DMS79 (cell line): ENCODE measurements around the gene SLC25A39.
A peak's percentile ranks its signal among the peaks of the same experiment; 100 is the strongest.
"Not testable (repeated sequence)": the region's sequence is repeated elsewhere in the genome, so short reads cannot be mapped to it uniquely, and the experiment has no call there.

Experiments used
- DNase-seq: peaks from one replicate; lab custom pipeline; 2025; lab: John Stamatoyannopoulos, UW

Gene SLC25A39

GRCh38 chr17:44324571-44325275 lies at the start of gene SLC25A39:
Gene SLC25A39 (minus strand): TSS chr17:44324823. CDS start chr17:44323562, 1,261 bp downstream.
- DNase-seq: peak; percentile 73

GRCh38 chr17:44372036-44372435 lies 47.4 kb upstream of the SLC25A39 start:
- DNase-seq: no peak

GRCh38 chr17:44369414-44370023 lies 44.9 kb upstream of the SLC25A39 start:
- not testable (repeated sequence) for DNase-seq

- not testable (repeated sequence) for DNase-seq
These were observed 44.0 kb upstream of the SLC25A39 start for GRCh38 chr17:44368391-44369243.

- DNase-seq: no peak
These were observed 42.8 kb upstream of the SLC25A39 start for GRCh38 chr17:44367231-44367979.

- DNase-seq: not testable (repeated sequence)
These were observed 40.4 kb upstream of the SLC25A39 start for GRCh38 chr17:44365051-44365450.

GRCh38 chr17:44363613-44364159 lies 39.1 kb upstream of the SLC25A39 start, which contains the start of gene FAM171A2:
Gene FAM171A2 (minus strand): TSS chr17:44363853. CDS start chr17:44363714, 139 bp downstream.
- DNase-seq: no peak

- no peak for DNase-seq
These were observed 38.5 kb upstream of the SLC25A39 start for GRCh38 chr17:44362949-44363612.

- no peak for DNase-seq
These were observed 37.9 kb upstream of the SLC25A39 start for GRCh38 chr17:44362459-44362948.

GRCh38 chr17:44361292-44362260 lies 37.0 kb upstream of the SLC25A39 start:
- peak; percentile 20 for DNase-seq

GRCh38 chr17:44360826-44361225 lies 36.2 kb upstream of the SLC25A39 start:
- DNase-seq: no peak

- no peak for DNase-seq
These were observed 35.5 kb upstream of the SLC25A39 start for GRCh38 chr17:44360144-44360533.

GRCh38 chr17:44359458-44360143 lies 35.0 kb upstream of the SLC25A39 start:
- DNase-seq: no peak

GRCh38 chr17:44359006-44359405 lies 34.4 kb upstream of the SLC25A39 start:
- DNase-seq: no peak

GRCh38 chr17:44358066-44358465 lies 33.4 kb upstream of the SLC25A39 start:
- DNase-seq: no peak

- no peak for DNase-seq
These were observed 31.6 kb upstream of the SLC25A39 start for GRCh38 chr17:44356241-44356640.

GRCh38 chr17:44355642-44356099 lies 31.0 kb upstream of the SLC25A39 start:
- DNase-seq: no peak

- DNase-seq: no peak
These were observed 30.2 kb upstream of the SLC25A39 start for GRCh38 chr17:44354582-44355561.
